ENCODE results near the gene MYO7B.

DNA sequence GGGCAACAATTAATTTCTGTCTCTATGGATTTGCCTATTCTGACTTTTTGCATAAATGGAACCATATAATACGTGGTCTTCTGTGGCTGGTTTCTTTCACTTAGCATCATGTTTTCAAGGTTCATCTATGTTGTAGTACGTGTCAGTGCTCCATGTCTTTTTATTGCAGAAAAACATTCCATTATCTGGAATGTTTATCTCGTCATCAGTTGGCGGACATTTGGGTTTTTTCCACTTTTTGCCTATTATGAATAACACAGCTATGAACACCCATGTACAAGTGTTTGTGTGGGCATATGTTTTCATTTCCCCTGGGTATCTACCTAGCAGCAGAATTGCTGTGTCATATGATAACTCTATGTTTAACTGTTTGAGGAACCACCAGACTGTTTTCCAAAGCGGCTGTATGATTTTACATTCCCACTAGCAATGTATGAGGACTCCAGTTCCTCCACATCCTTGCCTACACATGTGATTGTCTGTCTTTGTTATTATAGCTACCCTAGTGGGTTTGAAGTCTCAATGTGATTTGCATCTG lies 49.9 kb downstream of the MYO7B start:
- TF ChIP-seq, protein P1, sequence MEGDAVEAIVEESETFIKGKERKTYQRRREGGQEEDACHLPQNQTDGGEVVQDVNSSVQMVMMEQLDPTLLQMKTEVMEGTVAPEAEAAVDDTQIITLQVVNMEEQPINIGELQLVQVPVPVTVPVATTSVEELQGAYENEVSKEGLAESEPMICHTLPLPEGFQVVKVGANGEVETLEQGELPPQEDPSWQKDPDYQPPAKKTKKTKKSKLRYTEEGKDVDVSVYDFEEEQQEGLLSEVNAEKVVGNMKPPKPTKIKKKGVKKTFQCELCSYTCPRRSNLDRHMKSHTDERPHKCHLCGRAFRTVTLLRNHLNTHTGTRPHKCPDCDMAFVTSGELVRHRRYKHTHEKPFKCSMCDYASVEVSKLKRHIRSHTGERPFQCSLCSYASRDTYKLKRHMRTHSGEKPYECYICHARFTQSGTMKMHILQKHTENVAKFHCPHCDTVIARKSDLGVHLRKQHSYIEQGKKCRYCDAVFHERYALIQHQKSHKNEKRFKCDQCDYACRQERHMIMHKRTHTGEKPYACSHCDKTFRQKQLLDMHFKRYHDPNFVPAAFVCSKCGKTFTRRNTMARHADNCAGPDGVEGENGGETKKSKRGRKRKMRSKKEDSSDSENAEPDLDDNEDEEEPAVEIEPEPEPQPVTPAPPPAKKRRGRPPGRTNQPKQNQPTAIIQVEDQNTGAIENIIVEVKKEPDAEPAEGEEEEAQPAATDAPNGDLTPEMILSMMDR (IDR thresholded peaks at IDR 0.05 in 8 of 11, conservative IDR thresholded peaks at IDR 0.05 in 3 of 11) = no peak
- TF ChIP-seq POLR2AphosphoS5 (IDR thresholded peaks at IDR 0.05) (no peak), POLR2A (IDR thresholded peaks at IDR 0.05) (no peak)
